AG09309 (cell line): ENCODE results near the gene SLC13A2.
A peak's percentile ranks its signal among the peaks of the same experiment; 100 is the strongest.

Experiments
- DNase-seq: peaks from one replicate; pipeline ENCODE4 v3.0.0-alpha.2; 2010; ENCODE audit warnings: low read depth
- H3K4me3 ChIP-seq: 2 replicates; pipeline ENCODE4 v1.5.1; 2011; ENCODE audit warnings: mild to moderate bottlenecking, low read depth, low read length, moderate library complexity; ENCODE audit not compliant: control insufficient read depth
- CTCF ChIP-seq: IDR thresholded peaks from 2 replicates; pipeline ENCODE4 v1.5.1; 2011; ENCODE audit warnings: mild to moderate bottlenecking, low read depth, low read length, inconsistent platforms; ENCODE audit not compliant: insufficient read depth, control insufficient read depth; ENCODE audit errors: missing control alignments

SLC13A2 gene

GRCh38 chr17:28494445-28495188, 21.2 kb downstream of the SLC13A2 start:
- peak; percentile 95 for TF ChIP-seq CTCF
- DNase-seq, result peak; percentile 13

GRCh38 chr17:28495635-28496034, 22.2 kb downstream of the SLC13A2 start:
- no peak for DNase-seq
- H3K4me3 ChIP-seq, result no peak overlapping the region
- TF ChIP-seq CTCF, result no peak

More at GRCh38 chr17:28494445-28495188, 21.2 kb downstream of the SLC13A2 start:
- H3K4me3 ChIP-seq, result no peak overlapping the region

- no peak for DNase-seq
Measured at GRCh38 chr17:28497931-28498330, 24.5 kb downstream of the SLC13A2 start.

GRCh38 chr17:28498652-28499363, 25.4 kb downstream of the SLC13A2 start:
- DNase-seq, result no peak
- no peak overlapping the region for H3K4me3 ChIP-seq
- no peak for TF ChIP-seq CTCF

More at GRCh38 chr17:28497931-28498330, 24.5 kb downstream of the SLC13A2 start:
- H3K4me3 ChIP-seq, result no peak overlapping the region
- no peak for TF ChIP-seq CTCF

GRCh38 chr17:28499364-28499664, 25.9 kb downstream of the SLC13A2 start:
- no peak for DNase-seq
- no peak overlapping the region for H3K4me3 ChIP-seq
- TF ChIP-seq CTCF, result no peak

- DNase-seq, result no peak
- no peak overlapping the region for H3K4me3 ChIP-seq
- no peak for TF ChIP-seq CTCF
Measured at GRCh38 chr17:28499684-28500357, 26.4 kb downstream of the SLC13A2 start.
